Vagina (tissue), 2 donors: ENCODE measurements around the gene SLC22A5.

Experiments used
- POLR2AphosphoS5 ChIP-seq, 2 donors: sonication (generic); formaldehyde crosslinking; IDR thresholded peaks; one replicate each; pipeline ENCODE4 v1.9.0; 2017; ENCODE audit warnings: antibody characterized with exemption in 2 of 2, mild to moderate bottlenecking in 2 of 2, low read depth in 1 of 2; ENCODE audit not compliant: insufficient read depth in 1 of 2
- TF ChIP-seq, protein P1 (sequence below), 3 experiments: fragments of 450-650 bp in 2 of 3; fragments of 200-600 bp in 1 of 3; sonication (generic) in 1 of 3; IDR thresholded peaks; one replicate each; pipeline ENCODE4 v1.5.1; 2017 to 2019; ENCODE audit warnings: antibody characterized with exemption in 3 of 3, mild to moderate bottlenecking in 2 of 3, moderate library complexity in 2 of 3

DNA sequence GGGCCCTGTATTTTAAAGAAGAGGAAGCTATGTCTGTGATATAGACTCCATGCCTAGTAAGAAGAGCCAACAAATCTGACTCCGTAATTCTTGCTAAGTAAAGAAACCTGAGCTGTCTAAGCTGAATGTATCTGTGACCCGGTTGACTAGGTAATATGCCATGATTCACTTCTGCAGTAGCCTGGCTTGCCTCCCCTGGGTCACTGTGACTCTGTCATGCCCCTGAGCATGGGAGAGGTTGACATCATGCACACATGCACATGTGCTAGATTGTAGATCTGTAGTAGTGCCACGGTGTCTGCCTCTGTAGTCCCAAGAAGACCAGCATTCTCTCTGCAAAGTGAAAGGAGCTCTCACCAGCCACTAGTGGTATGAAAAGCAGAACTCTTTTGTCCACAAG, 9.1 kb downstream of the SLC22A5 start:
- TF ChIP-seq POLR2AphosphoS5 (IDR thresholded peaks at IDR 0.05; ENCODE audit: insufficient read depth in 1 of 2, low read depth in 1 of 2): no peak
- TF ChIP-seq, protein P1, sequence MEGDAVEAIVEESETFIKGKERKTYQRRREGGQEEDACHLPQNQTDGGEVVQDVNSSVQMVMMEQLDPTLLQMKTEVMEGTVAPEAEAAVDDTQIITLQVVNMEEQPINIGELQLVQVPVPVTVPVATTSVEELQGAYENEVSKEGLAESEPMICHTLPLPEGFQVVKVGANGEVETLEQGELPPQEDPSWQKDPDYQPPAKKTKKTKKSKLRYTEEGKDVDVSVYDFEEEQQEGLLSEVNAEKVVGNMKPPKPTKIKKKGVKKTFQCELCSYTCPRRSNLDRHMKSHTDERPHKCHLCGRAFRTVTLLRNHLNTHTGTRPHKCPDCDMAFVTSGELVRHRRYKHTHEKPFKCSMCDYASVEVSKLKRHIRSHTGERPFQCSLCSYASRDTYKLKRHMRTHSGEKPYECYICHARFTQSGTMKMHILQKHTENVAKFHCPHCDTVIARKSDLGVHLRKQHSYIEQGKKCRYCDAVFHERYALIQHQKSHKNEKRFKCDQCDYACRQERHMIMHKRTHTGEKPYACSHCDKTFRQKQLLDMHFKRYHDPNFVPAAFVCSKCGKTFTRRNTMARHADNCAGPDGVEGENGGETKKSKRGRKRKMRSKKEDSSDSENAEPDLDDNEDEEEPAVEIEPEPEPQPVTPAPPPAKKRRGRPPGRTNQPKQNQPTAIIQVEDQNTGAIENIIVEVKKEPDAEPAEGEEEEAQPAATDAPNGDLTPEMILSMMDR (IDR thresholded peaks at IDR 0.05): no peak
